Fibroblast of lung (primary cell): ENCODE measurements around the gene HIVEP1. TPM values are rescaled to one million over a fixed set of nuclear protein-coding genes. Genes with fewer than 3 reads are reported as not detected.
A peak's percentile ranks its signal among the peaks of the same experiment; 100 is the strongest.

Source experiments
- DNase-seq, 2 donors: peaks; one replicate each; pipeline versions ENCODE4 v3.0.0 to v3.0.0-alpha.2; 2010; ENCODE audit warnings: low read depth in 2 of 2
- H2AFZ ChIP-seq: 2 replicates; pipeline ENCODE4 v1.5.1; 2012; ENCODE audit warnings: low read length, control low read depth, inconsistent platforms
- H3K27ac ChIP-seq: 2 replicates; pipeline ENCODE4 v1.5.1; 2011; ENCODE audit warnings: low read length, control low read depth; ENCODE audit not compliant: insufficient read depth
- H3K27me3 ChIP-seq: 2 replicates; pipeline ENCODE4 v1.5.1; 2011; ENCODE audit warnings: mild to moderate bottlenecking, low read length; ENCODE audit not compliant: control insufficient read depth, insufficient read depth
- H3K36me3 ChIP-seq: 2 replicates; pipeline ENCODE4 v1.5.1; 2011; ENCODE audit warnings: low read length; ENCODE audit not compliant: control insufficient read depth, insufficient read depth
- H3K4me1 ChIP-seq: 2 replicates; pipeline ENCODE4 v1.5.1; 2011; ENCODE audit warnings: low read length; ENCODE audit not compliant: control insufficient read depth, insufficient read depth; ENCODE audit errors: extremely low read depth
- H3K4me2 ChIP-seq: 2 replicates; pipeline ENCODE4 v1.5.1; 2011; ENCODE audit warnings: low read length, control low read depth; ENCODE audit not compliant: insufficient read depth; ENCODE audit errors: extremely low read depth
- H3K4me3 ChIP-seq, 4 experiments: fragments of 200-600 bp in 1 of 4; sonication (generic) in 1 of 4; replicated peaks in 1 of 4; 2 replicates each; pipeline ENCODE4 v1.5.1; 2011 to 2016; ENCODE audit warnings: low read length in 4 of 4, low read depth in 3 of 4, mild to moderate bottlenecking in 3 of 4, control low read depth in 2 of 4, inconsistent platforms in 1 of 4, mixed read lengths in 1 of 4; ENCODE audit not compliant: insufficient read depth in 1 of 4; ENCODE audit errors: control extremely low read depth in 1 of 4
- H3K79me2 ChIP-seq: 2 replicates; pipeline ENCODE4 v1.5.1; 2012; ENCODE audit warnings: mild to moderate bottlenecking, low read length, inconsistent platforms; ENCODE audit not compliant: control insufficient read depth, insufficient read depth
- H3K9ac ChIP-seq: 2 replicates; pipeline ENCODE4 v1.5.1; 2011; ENCODE audit warnings: mild to moderate bottlenecking, low read length, control low read depth; ENCODE audit not compliant: insufficient read depth
- H3K9me3 ChIP-seq: 2 replicates; pipeline ENCODE4 v1.5.1; 2012; ENCODE audit warnings: low read depth, low read length; ENCODE audit not compliant: control insufficient read depth, insufficient read depth
- H4K20me1 ChIP-seq: 2 replicates; pipeline ENCODE4 v1.5.1; 2011; ENCODE audit warnings: low read length; ENCODE audit not compliant: control insufficient read depth, insufficient read depth; ENCODE audit errors: extremely low read depth
- EZH2 ChIP-seq: IDR thresholded peaks from 2 replicates; pipeline ENCODE4 v1.5.1; 2012; ENCODE audit warnings: low read length, control low read depth, mild to moderate bottlenecking; ENCODE audit errors: missing control alignments
- polyA plus RNA-seq, 2 donors: library from polyadenylated mRNA; depleted of rRNA in 1 of 2; stranded (reverse) in 1 of 2; unstranded in 1 of 2; fragments of >200 nt; gene quantifications; 2 replicates each; pipeline ENCODE4 v1.2.1, GENCODE V29; 2011 to 2012; ENCODE audit warnings: missing spikeins in 1 of 2
- total RNA-seq: library from RNA; depleted of rRNA; stranded (reverse); fragments of >200 nt; gene quantifications from 2 replicates; pipeline ENCODE4 v1.2.1, GENCODE V29; 2014
- TF ChIP-seq, protein P1 (sequence below), 2 donors: IDR thresholded peaks in 1 of 2; conservative IDR thresholded peaks in 1 of 2; 1 replicate in 1 of 2; 2 replicates in 1 of 2; pipeline ENCODE4 v1.5.1; 2011 to 2012; ENCODE audit warnings: low read length in 2 of 2, control low read depth in 1 of 2, inconsistent platforms in 1 of 2, low read depth in 1 of 2, mild to moderate bottlenecking in 1 of 2

The HIVEP1 gene
- total and polyA plus RNA-seq, 2 donors (not counting 1 experiment from before 2014, with no cell fraction given): 9.9 to 14.6 TPM

DNA sequence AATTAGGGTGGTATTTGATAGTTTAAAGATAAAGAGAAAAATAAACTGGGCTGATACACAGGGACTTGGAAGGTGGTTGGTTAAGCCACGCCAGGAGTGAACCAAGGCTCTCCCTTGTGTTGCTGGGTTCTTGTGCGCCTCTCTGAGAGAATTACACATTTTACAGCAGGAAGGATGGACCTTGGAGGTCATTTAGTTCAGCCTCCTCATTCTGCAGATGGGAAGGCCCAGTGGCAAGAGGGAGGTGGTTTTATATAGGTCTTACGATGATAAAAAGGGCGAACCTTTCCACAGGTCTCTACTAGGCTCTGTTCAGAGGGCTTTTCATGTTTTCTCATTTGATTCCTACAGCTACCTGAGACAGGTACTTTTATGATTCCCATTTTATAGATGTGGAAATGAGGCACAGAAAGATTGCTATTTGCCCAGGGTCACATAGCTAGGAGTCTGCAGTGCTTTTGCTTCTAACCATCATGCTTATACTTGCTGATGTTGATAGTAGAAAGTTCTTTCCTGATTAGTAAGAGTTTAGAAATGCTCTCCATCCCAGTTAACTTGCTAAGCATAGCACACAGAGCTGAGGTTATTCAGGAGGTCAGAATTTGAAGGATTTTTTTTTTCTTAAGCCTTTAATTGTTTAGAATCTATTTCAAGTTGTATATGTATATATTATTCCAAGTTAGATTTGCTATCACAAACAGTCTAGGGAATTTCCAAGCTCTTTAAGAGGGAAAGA lies 12.8 kb downstream of the HIVEP1 start:
- TF ChIP-seq, protein P1, sequence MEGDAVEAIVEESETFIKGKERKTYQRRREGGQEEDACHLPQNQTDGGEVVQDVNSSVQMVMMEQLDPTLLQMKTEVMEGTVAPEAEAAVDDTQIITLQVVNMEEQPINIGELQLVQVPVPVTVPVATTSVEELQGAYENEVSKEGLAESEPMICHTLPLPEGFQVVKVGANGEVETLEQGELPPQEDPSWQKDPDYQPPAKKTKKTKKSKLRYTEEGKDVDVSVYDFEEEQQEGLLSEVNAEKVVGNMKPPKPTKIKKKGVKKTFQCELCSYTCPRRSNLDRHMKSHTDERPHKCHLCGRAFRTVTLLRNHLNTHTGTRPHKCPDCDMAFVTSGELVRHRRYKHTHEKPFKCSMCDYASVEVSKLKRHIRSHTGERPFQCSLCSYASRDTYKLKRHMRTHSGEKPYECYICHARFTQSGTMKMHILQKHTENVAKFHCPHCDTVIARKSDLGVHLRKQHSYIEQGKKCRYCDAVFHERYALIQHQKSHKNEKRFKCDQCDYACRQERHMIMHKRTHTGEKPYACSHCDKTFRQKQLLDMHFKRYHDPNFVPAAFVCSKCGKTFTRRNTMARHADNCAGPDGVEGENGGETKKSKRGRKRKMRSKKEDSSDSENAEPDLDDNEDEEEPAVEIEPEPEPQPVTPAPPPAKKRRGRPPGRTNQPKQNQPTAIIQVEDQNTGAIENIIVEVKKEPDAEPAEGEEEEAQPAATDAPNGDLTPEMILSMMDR (conservative IDR thresholded peaks at IDR 0.05 in 1 of 2, IDR thresholded peaks at IDR 0.05 in 1 of 2; ENCODE audit: low read depth in 1 of 2, low read length in 2 of 2): no peak
- TF ChIP-seq EZH2: no peak
- H3K36me3 ChIP-seq: peaks cover 2% of the 10 kb centered on the region
- no peaks in the 10 kb centered on the region for H3K27me3 ChIP-seq
- H3K79me2 ChIP-seq: peaks cover 6% of the 10 kb centered on the region
- peaks cover 10% of the 10 kb centered on the region for H3K4me1 ChIP-seq
- H4K20me1 ChIP-seq: no peaks in the 10 kb centered on the region
- H3K27ac ChIP-seq: peak overlapping the region; percentile 46
- H2AFZ ChIP-seq: no peak overlapping the region
- no peaks in the 10 kb centered on the region for H3K9me3 ChIP-seq
- no peak overlapping the region for H3K9ac ChIP-seq
- H3K4me2 ChIP-seq: peak overlapping the region; percentile 30
- DNase-seq: peak; percentile 72 to 86
- no peak overlapping the region for H3K4me3 ChIP-seq

- no peak for DNase-seq
- Histone ChIP-seq H3K4me3 (no peak overlapping the region), H3K9me3 (no peaks in the 10 kb centered on the region), H3K27me3 (no peaks in the 10 kb centered on the region), H3K4me2 (no peak overlapping the region), H4K20me1 (no peaks in the 10 kb centered on the region), H3K4me1 (peaks cover 10% of the 10 kb centered on the region), H2AFZ (no peak overlapping the region), H3K9ac (no peak overlapping the region), H3K27ac (no peak overlapping the region), H3K79me2 (peaks cover 7% of the 10 kb centered on the region), H3K36me3 (peaks cover 1% of the 10 kb centered on the region)
- TF ChIP-seq, protein P1 (conservative IDR thresholded peaks at IDR 0.05 in 1 of 2, IDR thresholded peaks at IDR 0.05 in 1 of 2; ENCODE audit: low read depth in 1 of 2, low read length in 2 of 2): no peak
- no peak for TF ChIP-seq EZH2
Measured at GRCh38 chr6:12026120-12026519, 14.0 kb downstream of the HIVEP1 start.

DNA sequence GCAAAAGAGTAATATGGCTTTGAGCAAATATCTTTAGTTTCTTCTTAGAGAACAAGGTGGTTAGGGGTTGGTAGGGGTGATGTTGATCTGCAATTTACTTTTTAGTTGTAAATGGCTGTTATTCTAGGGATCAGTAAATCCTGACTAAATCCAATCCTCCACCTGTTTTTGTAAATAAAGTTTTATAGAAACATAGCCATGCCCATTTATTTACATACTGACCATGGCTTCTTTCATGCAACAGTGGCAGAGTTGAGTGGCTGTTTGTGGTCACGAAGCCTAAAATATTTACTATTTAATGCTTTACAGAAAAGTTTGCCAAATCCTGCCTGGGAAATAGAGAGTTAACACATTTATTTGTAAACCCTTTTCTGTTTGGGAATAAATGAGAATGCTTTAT lies 14.7 kb downstream of the HIVEP1 start:
- H3K9ac ChIP-seq: no peak overlapping the region
- H2AFZ ChIP-seq: no peak overlapping the region
- no peaks in the 10 kb centered on the region for H4K20me1 ChIP-seq
- peaks cover 14% of the 10 kb centered on the region for H3K79me2 ChIP-seq
- no peak overlapping the region for H3K27ac ChIP-seq
- H3K4me2 ChIP-seq: no peak overlapping the region
- H3K9me3 ChIP-seq: no peaks in the 10 kb centered on the region
- H3K4me3 ChIP-seq: no peak overlapping the region
- no peak for DNase-seq
- TF ChIP-seq, protein P1 (conservative IDR thresholded peaks at IDR 0.05 in 1 of 2, IDR thresholded peaks at IDR 0.05 in 1 of 2; ENCODE audit: low read depth in 1 of 2, low read length in 2 of 2): no peak
- TF ChIP-seq EZH2: no peak
- no peaks in the 10 kb centered on the region for H3K36me3 ChIP-seq
- H3K27me3 ChIP-seq: no peaks in the 10 kb centered on the region
- peaks cover 10% of the 10 kb centered on the region for H3K4me1 ChIP-seq
